Midbrain (tissue), 1 donor: Measurements from ENCODE around the gene IRF2BPL.

ENCODE experiments used
- DNase-seq: peaks from one replicate; lab custom pipeline; 2025; lab: John Stamatoyannopoulos, UW

IRF2BPL gene

DNA sequence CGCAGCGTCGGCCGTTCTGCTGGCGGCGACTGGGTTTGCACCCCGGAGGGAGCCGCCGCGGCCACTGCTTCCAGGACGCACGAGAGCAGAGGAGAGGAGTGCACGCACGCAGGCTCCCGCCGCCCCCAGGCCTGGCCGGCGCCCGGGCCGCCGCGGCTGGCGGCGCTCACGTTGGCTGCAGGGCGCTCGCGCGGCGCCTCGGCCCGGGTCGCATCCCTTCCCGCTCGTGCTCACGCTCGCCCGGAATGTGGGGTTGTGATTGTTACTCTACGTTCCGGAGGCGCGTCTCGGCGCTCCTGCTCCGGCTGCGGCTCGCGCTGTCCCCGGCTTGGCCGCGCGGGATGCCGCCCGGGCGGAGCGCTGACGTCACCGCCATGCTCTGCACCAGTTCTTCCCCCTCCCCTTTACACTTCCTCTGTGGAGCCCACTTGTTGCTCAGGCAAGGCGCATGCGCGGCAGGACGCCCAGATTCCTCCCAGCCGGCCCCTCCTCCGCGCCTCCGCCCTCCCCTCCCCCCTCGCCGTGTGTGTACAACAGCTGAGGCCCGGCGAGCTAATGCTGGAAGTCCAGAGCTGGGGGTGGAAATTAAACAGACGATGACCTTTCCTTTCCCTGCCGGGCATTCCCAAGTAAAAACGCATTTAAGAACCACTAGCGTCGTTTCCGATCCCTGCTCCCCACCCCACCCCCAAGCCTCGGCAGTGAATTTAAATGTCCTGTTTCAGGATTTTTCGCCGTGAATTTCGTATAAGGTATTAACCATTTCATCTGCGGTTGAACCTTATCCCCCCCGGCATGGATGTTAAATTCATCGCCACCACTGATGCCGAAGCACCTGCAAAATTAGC, at the start of gene IRF2BPL:
Gene IRF2BPL (minus strand): TSS at position 325 of the 848 bp plus-strand sequence. CDS start 916 bp downstream, outside the sequence.
- DNase-seq = peak; percentile 98

DNA sequence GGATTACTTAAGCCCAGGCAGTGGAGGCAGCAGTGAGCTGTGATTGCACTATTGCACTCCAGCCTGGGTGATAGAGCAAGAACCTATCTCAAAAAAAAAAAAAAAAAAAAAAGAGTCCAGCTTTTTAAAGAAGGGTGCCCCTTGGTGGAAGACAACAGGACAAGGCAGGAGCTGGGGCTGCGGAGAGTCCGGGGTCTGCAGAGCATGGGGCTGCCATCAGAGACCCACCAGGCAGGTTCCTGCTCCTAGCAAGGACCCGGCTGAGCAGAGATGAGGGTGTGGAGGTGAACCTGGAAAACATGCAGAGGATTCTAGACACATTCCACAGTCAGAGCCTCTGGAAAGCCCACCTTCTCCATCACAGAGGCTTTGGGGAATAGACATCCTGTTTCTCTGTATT, 48.5 kb upstream of the IRF2BPL start:
- no peak for DNase-seq

DNA sequence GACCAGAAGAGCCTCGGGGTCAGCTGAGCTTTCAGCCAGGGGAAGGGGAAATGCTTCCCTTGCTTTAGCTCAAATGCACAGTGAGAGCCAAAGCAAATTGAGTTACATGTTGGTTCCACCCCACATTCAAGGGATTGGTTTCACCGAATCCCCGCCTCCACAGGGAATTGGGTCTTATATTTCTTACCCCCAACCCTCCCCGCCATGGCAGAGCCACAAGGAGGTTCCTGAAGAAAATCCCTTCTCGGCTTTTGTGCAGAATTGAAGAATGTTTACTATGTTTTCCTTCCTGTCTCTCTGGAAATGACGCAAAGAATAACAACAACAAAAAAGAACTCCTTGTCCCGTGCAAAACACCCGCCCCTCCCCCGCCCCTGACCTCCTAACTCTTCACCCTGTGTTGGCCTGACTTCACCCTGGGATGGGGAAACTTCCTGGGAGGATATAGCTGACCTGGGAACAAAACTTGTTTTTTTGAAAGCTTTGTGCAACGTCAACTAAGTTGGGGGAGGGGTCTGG, 47.7 kb upstream of the IRF2BPL start:
- no peak for DNase-seq

- no peak for DNase-seq
These were observed 46.5 kb upstream of the IRF2BPL start for GRCh38 chr14:77074969-77075368.

DNA sequence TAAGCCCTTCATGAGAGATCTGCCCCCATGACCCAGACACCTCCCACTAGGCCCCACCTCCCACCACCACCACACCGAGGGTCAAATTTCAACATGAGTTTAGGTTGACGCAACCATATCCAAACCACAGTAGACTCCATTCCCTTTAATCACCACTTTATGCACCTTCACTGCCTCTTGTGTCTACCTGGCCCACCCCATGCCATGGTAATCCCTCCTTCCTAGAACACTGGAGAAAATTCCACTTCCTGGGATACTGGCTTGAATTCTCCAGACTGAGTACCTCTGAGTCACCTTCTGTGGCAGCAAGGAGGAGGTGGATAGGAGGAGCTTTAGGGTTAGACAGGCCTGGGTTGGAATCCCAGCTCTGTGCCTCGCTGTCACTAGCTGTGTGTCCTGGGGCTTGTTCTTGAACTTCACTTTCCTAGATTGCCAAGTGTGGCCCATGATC, 43.5 kb upstream of the IRF2BPL start:
- DNase-seq = no peak

DNA sequence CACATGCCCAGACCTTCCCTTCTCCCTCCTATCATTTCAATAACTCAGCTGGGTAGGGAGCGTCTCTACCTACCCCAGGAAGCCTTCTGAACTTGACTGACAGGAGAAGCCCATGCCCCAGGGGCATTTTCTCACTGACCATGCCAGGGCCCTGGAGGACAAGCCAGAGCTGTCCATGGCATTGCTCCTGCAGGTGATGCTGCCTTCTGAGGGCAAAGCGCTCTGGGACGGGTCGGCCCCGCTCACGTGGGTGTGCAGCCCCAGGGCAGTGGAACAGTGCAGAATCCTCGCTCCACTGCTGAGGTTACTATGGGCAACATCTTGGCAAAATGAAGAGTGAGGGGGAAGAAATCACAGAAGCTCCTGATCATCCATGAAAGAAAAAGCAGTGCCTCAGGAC, 41.0 kb upstream of the IRF2BPL start:
- no peak for DNase-seq

- no peak for DNase-seq
These were observed 40.2 kb upstream of the IRF2BPL start for GRCh38 chr14:77068517-77069200.

DNA sequence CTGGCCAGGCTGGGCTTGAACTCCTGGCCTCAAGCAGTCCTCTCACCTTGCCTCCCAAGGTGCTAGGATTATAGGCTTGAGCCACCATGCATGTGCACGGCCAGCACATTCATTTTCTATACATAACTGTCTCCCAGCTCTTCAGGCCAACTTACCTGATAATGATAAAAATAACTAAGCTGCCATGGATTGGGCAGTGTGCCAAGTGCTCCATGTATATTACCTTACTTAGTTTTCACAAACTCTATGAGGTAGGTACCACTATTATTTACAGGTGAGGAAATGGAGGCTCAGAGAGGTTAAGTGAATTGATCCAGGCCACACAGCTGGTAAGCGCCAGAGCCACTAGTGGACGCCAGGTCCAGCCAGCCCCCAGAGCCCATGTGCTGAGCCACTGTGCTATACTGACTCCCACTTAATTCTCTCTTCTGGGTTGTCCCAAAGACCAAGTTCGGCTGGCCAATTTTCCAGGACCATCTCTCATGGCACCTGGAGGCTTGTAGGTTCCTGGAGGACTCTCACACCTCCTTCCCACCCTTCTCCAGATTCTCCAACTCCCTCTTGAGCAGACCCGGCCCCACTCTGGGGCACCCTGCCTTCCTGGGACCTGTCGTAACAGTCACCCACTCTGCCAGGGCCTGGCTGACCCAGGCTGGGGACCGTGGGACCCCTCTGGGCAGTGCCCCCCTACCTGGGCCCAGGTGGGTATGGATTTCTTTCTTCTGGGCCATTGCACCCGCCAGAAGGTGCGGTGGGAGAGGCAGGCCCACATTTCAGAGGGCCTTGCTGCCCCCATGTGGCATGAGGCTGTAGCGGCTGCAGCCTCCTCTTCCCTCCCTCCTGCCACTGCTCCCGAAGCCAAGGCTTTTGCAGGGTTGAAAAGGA, 39.4 kb upstream of the IRF2BPL start:
- peak; percentile 70 for DNase-seq

DNA sequence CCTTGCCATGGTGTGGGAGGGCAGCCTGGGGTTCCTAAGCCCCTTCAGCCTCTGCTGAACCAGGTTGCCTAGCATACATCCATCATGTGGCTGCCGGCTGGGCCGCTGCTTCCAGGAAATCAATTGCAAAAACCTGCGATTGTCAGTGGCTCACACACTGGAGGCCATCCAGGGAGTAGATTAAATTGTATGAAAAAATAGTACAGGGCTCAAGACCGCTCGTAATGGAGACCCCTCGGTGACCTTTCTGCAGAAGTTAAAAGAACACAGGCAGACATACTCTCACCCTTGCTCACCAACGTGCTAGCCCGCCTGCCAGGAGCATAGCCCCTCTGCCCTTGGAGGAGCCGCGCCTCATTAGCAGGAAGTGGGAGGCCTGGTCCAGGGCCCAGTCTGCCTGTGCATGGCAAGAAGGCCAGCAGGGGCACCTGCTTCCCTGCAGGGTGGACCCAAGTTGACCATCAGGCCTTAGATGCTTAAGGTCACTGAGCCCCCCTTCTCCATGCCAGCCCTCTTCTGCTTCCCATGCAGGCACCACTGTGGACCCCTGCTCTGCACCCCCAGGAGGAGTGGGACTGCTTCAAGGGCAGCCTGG, 38.2 kb upstream of the IRF2BPL start:
- no peak for DNase-seq

DNA sequence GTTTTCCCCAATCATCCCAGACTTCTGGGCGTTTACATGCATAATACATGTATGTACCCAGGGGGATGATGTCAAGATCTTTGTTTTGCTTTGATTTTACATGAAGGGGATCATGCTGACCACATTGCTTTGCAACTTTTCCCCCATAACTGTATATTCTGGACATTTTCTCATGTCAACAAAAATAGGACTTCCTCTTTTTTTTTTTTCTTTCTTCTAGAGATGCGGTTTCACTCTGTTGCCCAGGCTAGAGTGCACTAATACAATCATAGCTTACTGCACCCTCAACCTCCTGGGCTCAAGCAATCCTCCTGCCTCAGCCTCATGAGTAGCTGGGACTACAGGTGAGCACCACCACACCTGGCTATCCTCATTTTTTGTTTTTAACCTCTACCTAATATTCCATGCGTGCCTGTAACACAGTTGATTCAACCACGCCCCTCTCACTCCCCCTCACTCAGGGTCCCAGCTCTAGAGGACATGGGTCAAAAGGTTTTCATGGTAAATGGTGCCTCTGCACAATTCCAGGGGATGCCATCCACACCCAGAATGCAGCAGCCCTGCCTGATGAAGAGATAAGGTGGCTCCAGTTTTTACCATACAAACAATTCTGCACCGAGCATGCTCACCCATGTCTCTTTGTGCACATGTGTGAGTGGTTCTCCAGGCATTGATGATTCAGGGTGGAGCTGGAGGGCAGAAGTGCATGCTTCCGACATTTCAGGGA, 37.5 kb upstream of the IRF2BPL start:
- DNase-seq = no peak

GRCh38 chr14:77064521-77065178, 36.1 kb upstream of the IRF2BPL start:
- no peak for DNase-seq

DNA sequence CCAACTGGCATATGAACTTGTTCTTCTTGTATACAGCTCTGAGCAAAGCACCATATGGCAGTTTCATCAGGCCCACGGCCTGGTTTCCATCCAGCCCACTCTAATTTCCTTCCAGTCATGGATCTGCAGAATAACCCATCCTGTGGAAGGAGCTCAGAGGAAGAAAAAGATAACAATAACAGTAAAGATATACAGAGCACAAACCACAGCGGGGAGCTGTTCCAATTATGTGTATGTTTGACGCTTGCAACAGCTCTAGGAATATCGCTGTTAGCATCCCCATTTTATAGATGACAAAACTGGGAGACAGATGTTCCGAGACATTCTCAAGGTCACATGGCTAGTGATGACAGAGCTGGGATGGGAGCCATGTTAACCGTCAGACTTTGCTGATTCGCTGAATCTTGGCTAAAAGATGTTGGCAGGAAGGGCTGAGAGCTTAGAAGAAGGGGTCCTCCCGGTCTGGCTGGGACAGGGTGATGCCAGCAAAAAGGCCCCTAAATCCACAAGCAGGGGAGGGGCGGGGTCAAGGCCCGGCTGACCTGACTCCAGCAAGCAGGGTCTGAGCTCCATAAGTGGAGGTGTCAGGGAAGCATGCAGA, 35.2 kb upstream of the IRF2BPL start:
- DNase-seq = no peak

- no peak for DNase-seq
These were observed 33.8 kb upstream of the IRF2BPL start for GRCh38 chr14:77062261-77062660.

GRCh38 chr14:77061630-77062257, 33.2 kb upstream of the IRF2BPL start:
- DNase-seq = no peak

GRCh38 chr14:77059276-77059915, 30.9 kb upstream of the IRF2BPL start:
- peak; percentile 69 for DNase-seq

GRCh38 chr14:77058785-77059184, 30.3 kb upstream of the IRF2BPL start:
- no peak for DNase-seq

GRCh38 chr14:77058117-77058516, 29.6 kb upstream of the IRF2BPL start:
- no peak for DNase-seq

- no peak for DNase-seq
These were observed 27.5 kb upstream of the IRF2BPL start for GRCh38 chr14:77055981-77056380.

DNA sequence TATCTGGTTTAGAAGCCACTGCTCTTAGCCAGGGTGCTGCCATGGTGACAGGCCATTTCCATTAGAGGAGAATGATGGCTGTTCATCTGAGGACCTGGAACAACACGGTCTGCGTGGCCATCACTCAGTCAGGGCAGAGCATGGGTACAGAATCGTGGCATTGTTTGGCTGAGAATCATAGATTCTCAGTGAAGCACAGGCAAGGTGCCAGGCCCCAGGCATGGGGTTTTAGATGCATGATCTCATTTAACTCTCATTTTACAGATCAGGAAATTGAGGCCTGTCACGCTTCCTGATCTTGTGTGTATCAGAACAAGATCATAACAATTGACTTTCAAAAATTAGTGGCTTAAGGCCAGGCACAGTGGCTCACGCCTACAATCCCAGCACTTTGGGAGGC, 26.8 kb upstream of the IRF2BPL start:
- DNase-seq = no peak
